ENCODE data around the gene ZBTB46. TPM values are rescaled to one million over a fixed set of nuclear protein-coding genes. Genes with fewer than 3 reads are reported as not detected.
"Not testable (repeated sequence)": the region's sequence is repeated elsewhere in the genome, so short reads cannot be mapped to it uniquely, and the experiment has no call there.

ZBTB46 gene
- total RNA-seq, 3 donors from 2014 or later = 8.2 to 18.7 (median 10.7) TPM

DNA sequence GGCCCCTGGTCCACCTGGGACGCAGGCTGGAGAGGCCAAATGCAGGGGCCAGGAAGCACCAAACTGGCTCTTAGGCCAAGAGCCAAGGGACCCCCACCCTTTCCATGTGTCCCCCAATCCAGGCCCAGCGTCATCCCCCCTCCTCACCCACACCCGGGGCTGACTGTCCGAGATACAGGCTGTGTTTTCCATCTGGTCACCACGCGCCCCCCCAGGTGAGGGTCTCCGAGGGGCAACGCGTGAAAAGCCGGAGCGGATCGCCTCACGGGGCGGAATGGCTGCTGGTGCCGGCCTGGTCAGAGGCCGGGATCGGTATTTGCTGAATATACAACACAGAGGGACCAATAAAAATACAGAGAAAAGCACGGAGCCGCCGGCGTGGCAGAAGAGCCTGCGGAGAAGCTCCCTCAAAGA is 25.0 kb upstream of the ZBTB46 start:
- H3K4me1 ChIP-seq = peaks cover 18 to 28% of the 10 kb centered on the region in 2 donors
- no peak for DNase-seq (ENCODE audit: low spot score in 2 of 2)
- no peaks in the 10 kb centered on the region for H3K27me3 ChIP-seq
- H3K27ac ChIP-seq = peak overlapping the region in 1 of 2 donors; percentile 91
- no peaks in the 10 kb centered on the region for H3K9me3 ChIP-seq
- intact Hi-C loops (cut with DNase I; ENCODE audit: low total_unique reads) = no loop called here
- no peak overlapping the region for H3K4me3 ChIP-seq
- no peak for TF ChIP-seq POLR2AphosphoS5 (IDR thresholded peaks at IDR 0.05)
- TF ChIP-seq, protein P1, sequence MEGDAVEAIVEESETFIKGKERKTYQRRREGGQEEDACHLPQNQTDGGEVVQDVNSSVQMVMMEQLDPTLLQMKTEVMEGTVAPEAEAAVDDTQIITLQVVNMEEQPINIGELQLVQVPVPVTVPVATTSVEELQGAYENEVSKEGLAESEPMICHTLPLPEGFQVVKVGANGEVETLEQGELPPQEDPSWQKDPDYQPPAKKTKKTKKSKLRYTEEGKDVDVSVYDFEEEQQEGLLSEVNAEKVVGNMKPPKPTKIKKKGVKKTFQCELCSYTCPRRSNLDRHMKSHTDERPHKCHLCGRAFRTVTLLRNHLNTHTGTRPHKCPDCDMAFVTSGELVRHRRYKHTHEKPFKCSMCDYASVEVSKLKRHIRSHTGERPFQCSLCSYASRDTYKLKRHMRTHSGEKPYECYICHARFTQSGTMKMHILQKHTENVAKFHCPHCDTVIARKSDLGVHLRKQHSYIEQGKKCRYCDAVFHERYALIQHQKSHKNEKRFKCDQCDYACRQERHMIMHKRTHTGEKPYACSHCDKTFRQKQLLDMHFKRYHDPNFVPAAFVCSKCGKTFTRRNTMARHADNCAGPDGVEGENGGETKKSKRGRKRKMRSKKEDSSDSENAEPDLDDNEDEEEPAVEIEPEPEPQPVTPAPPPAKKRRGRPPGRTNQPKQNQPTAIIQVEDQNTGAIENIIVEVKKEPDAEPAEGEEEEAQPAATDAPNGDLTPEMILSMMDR (IDR thresholded peaks at IDR 0.05) = no peak
- TF ChIP-seq POLR2A (IDR thresholded peaks at IDR 0.05) = no peak
- H3K36me3 ChIP-seq = no peaks in the 10 kb centered on the region

DNA sequence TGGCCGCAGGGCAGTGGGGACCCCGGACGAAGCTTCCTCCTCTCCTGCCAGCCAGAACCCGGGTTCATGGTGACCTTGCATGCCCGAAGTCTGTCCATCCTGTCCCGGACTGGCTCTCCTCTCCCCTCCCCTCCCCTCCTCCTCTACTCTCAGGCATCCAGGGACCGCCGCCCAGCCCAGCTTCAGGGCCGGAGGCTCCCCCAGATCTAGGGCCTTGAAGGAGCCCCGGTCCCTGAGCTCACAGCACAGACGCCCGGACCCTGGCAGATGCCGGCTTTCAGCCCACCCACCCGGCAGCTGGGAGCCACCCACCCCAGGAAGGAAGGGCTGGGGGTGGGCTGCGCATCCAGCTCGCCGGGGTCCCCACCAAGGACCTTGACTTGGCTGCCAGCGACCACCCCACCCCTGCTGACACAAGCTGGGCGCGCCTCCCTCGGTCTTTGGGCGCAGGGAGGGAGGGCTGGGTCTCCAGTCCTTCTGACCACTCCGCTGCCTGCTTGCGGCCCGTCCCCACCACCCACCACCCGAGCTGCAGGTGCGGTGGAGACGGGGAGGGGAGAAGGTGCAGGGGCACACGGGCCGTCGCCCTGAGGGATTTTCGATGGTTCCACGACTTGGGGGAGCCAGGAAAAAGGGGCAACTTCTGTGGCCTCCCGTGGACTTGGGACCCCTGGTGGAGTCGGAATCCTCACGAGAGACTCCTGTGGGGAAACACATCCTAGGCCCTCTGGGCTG is 24.5 kb upstream of the ZBTB46 start:
- Histone ChIP-seq H3K27me3 (no peaks in the 10 kb centered on the region), H3K27ac (peak overlapping the region; percentile 54 to 91), H3K4me1 (peaks cover 18 to 28% of the 10 kb centered on the region in 2 donors), H3K4me3 (peak overlapping the region; percentile 13 to 67 (median 46)), H3K9me3 (no peaks in the 10 kb centered on the region), H3K36me3 (no peaks in the 10 kb centered on the region)
- intact Hi-C loops (cut with DNase I; ENCODE audit: low total_unique reads) = no loop called here
- TF ChIP-seq POLR2AphosphoS5 (IDR thresholded peaks at IDR 0.05) = no peak
- TF ChIP-seq POLR2A (IDR thresholded peaks at IDR 0.05) = no peak
- TF ChIP-seq, protein P1 (IDR thresholded peaks at IDR 0.05) = no peak
- no peak for DNase-seq (ENCODE audit: low spot score in 2 of 2)

DNA sequence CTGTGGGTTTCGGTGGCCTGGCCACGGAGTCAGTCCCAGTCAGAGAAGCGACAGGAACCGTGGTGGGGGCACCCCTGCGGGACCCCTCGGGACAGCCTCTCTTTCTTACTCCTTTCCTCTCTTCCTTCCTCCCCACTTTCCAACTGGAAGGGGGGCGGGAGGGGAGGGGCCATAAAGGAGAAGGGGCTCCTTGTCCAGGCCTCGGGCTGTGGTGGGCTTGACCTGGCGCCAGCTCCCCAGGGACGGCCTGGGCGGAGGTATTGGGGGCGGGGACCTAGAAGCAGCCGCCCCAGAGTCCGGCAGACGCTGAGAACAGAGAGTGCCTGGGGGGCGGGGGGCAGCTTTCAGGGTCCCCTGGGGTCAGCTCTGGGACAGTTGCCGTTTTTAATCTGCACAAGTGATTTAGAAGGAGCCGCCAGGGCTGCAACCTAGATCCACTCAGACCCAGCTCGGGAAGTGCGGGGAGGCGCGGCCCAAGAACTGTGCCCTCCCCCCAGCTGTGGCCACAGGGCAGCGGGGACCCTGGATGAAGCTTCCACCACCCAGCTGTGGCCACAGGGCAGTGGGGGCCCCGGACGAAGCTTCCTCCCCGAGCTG is 23.8 kb upstream of the ZBTB46 start:
- Histone ChIP-seq H3K9me3 (no peaks in the 10 kb centered on the region), H3K36me3 (no peaks in the 10 kb centered on the region), H3K27me3 (no peaks in the 10 kb centered on the region), H3K4me1 (peaks cover 18 to 28% of the 10 kb centered on the region in 2 donors), H3K4me3 (peak overlapping the region; percentile 13 to 67 (median 46)), H3K27ac (peak overlapping the region; percentile 54 to 91)
- DNase-seq (ENCODE audit: low spot score in 2 of 2) = no peak
- intact Hi-C loops (cut with DNase I; ENCODE audit: low total_unique reads) = no loop called here
- TF ChIP-seq, protein P1 (IDR thresholded peaks at IDR 0.05) = no peak
- TF ChIP-seq POLR2AphosphoS5 (IDR thresholded peaks at IDR 0.05) = no peak
- no peak for TF ChIP-seq POLR2A (IDR thresholded peaks at IDR 0.05)

DNA sequence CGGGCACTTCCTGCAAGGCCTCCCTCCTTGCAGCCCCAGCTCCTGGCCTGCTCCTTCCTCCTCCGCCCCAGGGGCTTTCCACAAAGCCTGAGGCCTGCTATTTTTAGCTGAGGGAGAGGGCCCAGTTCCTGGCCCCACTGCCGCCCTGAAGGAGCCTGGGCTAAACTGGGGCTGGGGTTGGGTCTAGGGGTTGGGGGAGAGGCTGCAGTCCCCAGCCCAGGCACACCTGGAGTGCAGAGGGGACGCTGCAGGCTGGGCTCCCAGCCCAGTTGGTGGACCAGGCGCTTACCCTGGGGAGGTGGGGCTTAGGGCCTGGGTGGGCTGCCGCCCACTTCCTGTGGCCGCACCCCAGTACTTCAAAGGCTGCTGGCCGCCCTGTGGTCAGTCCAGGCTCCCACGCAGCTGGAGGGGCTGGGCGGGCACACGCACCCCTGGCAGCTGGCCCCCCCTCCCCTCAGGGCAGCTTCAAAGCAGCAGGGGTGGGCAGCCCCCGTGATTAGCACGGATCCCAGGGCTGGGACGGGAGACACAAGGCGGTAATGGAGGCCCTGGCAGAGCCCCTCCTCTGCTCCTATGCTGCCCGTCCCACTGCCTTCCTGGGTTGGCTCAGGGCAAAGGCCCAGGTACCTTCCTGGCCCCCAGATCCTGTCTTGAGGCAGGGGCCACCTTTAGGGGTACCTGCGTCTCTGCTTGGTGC is 23.2 kb upstream of the ZBTB46 start:
- Histone ChIP-seq H3K4me3 (peak overlapping the region; percentile 13 to 67 (median 46)), H3K27me3 (no peaks in the 10 kb centered on the region), H3K9me3 (no peaks in the 10 kb centered on the region), H3K4me1 (peaks cover 18 to 28% of the 10 kb centered on the region in 2 donors), H3K36me3 (no peaks in the 10 kb centered on the region), H3K27ac (peak overlapping the region; percentile 54 to 91)
- DNase-seq (ENCODE audit: low spot score in 2 of 2) = no peak
- intact Hi-C loops (cut with DNase I; ENCODE audit: low total_unique reads) = no loop called here
- TF ChIP-seq, protein P1 (IDR thresholded peaks at IDR 0.05) = no peak
- TF ChIP-seq POLR2AphosphoS5 (IDR thresholded peaks at IDR 0.05) = no peak
- TF ChIP-seq POLR2A (IDR thresholded peaks at IDR 0.05) = no peak

DNA sequence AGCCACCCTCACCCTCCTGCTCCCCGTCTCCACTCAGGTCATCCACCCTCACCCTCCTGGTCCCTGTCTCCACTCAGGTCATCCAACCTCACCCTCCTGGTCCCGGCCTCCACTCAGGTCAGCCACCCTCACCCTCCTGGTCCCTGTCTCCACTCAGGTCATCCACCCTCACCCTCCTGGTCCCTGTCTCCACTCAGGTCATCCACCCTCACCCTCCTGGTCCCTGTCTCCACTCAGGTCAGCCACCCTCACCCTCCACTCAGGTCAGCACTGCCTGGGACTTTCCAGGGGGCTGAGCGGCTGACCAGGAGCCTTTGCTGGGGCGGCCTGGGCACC is 22.6 kb upstream of the ZBTB46 start:
- DNase-seq (ENCODE audit: low spot score in 2 of 2); H3K9me3 ChIP-seq; H3K27me3 ChIP-seq; H3K36me3 ChIP-seq; H3K4me3 ChIP-seq; intact Hi-C loops (cut with DNase I; ENCODE audit: low total_unique reads): not testable (repeated sequence)
- Histone ChIP-seq H3K4me1 (peaks cover 18 to 25% of the 10 kb centered on the region in 2 donors), H3K27ac (peak overlapping the region; percentile 54 to 91)

DNA sequence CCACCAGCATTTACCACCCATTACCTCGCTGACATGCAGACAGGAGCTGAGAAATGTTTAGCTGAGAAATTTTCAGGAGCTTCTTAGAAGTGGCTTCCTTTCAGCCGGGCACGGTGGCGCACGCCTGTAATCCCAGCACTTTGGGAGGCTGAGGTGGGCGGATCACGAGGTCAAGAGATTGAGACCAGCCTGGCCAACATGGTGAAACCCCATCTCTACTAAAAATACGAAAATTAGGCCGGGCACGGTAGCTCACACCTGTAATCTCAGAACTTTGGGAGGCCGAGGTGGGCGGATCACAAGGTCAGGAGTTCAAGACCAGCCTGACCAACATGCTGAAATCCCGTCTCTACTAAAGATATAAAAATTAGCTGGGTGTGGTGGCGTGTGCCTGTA is 20.5 kb upstream of the ZBTB46 start:
- H3K4me1 ChIP-seq = peaks cover 17 to 18% of the 10 kb centered on the region in 2 donors
- H3K27me3 ChIP-seq; intact Hi-C loops (cut with DNase I; ENCODE audit: low total_unique reads): not testable (repeated sequence)

More for the DNA sequence above, 20.5 kb upstream of the ZBTB46 start:
- H3K36me3 ChIP-seq; DNase-seq (ENCODE audit: low spot score in 2 of 2); H3K27ac ChIP-seq; H3K4me3 ChIP-seq; H3K9me3 ChIP-seq: not testable (repeated sequence)
